AG10803 (cell line): ENCODE measurements around the gene HMHB1.

ENCODE experiments used
- DNase-seq: peaks from one replicate; pipeline ENCODE4 v3.0.0; 2010; ENCODE audit warnings: low read depth
- H3K4me3 ChIP-seq: 2 replicates; pipeline ENCODE4 v1.5.1; 2011; ENCODE audit warnings: mild to moderate bottlenecking, low read length, control low read depth
- TF ChIP-seq, protein P1 (sequence below): conservative IDR thresholded peaks from 2 replicates; pipeline ENCODE4 v1.5.1; 2011; ENCODE audit warnings: mild to moderate bottlenecking, low read length, control low read depth, inconsistent platforms

The HMHB1 gene

DNA sequence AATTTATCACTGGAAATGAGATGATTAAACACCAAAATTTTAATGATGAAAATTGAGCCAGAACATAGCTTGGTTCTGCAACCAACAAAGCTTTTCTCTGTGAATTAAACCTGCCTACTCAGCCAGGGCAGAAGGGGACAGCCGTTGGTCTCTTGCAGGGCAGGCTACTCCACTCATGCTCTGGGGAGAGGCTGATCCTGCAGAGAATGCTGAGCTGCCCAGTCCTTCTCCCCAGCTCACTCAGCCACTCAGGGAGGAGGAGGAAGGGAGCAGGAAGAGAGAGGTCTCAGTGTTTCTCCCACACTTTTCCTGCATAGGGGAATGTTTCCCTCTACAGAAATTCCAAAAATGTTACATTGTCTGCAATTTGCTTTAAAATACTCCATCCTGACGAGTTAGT lies 40.4 kb upstream of the HMHB1 start:
- TF ChIP-seq, protein P1, sequence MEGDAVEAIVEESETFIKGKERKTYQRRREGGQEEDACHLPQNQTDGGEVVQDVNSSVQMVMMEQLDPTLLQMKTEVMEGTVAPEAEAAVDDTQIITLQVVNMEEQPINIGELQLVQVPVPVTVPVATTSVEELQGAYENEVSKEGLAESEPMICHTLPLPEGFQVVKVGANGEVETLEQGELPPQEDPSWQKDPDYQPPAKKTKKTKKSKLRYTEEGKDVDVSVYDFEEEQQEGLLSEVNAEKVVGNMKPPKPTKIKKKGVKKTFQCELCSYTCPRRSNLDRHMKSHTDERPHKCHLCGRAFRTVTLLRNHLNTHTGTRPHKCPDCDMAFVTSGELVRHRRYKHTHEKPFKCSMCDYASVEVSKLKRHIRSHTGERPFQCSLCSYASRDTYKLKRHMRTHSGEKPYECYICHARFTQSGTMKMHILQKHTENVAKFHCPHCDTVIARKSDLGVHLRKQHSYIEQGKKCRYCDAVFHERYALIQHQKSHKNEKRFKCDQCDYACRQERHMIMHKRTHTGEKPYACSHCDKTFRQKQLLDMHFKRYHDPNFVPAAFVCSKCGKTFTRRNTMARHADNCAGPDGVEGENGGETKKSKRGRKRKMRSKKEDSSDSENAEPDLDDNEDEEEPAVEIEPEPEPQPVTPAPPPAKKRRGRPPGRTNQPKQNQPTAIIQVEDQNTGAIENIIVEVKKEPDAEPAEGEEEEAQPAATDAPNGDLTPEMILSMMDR: no peak
- H3K4me3 ChIP-seq: no peak overlapping the region
- no peak for DNase-seq

DNA sequence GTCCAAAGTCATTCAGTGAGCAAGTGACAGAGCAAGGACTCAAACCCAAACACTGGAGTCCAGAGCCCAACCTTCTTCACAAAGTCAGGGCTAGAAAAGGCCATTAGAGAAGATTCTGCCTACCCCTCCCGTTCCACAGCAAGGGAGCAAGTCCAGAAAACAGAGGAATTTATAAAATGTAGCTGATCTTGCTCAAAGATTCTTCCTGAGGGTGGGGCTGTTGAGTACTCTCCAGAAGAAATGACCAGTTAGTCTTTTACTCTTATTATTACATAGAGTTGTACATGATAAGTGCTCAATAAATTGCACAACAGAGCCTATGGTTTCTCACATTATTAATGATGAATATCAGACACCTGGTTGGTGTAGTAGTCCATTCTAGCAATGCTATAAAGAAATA lies 39.3 kb upstream of the HMHB1 start:
- peak; percentile 63 for DNase-seq
- H3K4me3 ChIP-seq: no peak overlapping the region
- TF ChIP-seq, protein P1: peak; percentile 29; the same call in 1 of the 2 replicates

DNA sequence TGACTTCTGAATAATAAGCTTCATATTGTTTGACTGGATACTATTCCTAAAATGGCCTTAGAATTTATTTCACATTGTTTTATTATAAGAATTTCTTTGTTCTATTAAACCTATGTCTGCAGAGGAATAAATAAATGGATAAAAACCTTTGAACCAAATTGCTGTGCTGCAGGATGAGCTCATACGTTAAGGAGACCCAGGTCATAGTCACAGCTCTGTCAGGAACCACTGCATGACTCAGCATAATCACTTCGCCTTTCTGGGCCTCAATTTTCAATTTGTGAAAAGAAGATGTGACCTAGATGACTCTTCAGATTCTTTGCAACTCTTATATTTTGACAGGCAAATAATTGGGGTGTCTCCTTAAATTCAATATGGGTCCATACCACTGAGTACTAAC lies 36.7 kb upstream of the HMHB1 start:
- TF ChIP-seq, protein P1: no peak
- no peak overlapping the region for H3K4me3 ChIP-seq
- DNase-seq: peak; percentile 48

DNA sequence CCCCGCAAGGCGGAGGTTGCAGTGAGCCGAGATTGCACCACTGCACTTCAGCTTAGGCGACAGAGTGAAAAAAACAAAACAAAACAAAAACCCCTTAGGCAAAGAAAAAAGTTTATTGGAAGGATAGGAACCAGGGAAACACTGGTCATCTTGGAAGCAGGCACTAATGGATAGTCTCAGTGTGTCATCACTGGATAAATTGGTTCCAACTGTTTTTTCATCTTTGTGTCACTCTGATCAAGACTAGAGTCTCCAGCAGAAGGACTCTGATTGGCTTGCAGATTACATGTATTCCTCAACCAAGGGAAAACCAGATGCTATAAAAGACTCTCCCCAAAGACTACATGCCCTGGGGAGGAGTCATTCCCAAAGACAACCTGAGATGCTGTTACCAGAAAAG lies 35.0 kb upstream of the HMHB1 start:
- no peak for DNase-seq
- no peak overlapping the region for H3K4me3 ChIP-seq
- TF ChIP-seq, protein P1: no peak

DNA sequence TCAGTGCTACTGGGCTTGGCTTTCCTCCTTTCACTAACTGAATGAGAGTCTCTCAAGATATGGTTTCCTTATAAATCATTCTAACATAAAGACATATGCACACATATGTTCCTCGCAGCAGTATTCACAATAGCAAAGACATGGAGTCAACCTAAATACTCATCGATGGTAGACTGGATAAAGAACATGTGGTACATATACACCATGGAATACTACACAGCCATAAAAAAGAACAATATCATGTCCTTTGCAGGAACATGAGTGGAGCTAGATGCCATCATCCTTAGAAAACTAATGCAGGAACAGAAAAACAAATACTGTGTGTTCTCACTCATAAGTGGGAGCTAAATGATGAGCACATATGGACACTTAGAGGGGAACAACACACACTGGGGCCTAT lies 32.5 kb upstream of the HMHB1 start:
- TF ChIP-seq, protein P1: no peak
- DNase-seq: no peak
- no peak overlapping the region for H3K4me3 ChIP-seq

DNA sequence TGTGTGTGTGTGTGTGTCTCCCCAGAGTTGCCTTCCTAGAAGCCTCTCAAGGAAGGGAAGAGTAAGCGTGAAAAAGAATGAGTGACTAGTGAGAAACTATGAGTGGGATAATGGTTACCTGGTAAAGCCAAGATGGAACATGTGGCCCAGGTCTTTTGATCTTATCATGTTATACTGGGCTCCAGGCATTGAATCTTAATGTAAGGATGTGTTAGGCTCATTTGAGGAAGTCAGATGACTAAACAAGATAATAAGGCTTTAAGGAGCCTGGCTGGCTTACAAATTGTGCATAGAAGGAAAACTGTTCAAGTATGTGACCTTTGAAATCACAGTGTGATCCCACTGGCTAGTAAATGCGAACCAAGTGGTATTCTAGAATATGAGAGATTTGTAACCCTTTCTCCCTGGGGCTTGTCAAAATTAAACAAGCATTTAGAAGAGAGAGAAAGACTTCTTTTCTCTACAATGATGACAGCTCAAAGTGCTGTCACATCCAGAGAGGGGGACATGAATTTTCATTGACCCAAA lies 29.9 kb upstream of the HMHB1 start:
- H3K4me3 ChIP-seq: no peak overlapping the region
- no peak for DNase-seq
- TF ChIP-seq, protein P1: no peak

DNA sequence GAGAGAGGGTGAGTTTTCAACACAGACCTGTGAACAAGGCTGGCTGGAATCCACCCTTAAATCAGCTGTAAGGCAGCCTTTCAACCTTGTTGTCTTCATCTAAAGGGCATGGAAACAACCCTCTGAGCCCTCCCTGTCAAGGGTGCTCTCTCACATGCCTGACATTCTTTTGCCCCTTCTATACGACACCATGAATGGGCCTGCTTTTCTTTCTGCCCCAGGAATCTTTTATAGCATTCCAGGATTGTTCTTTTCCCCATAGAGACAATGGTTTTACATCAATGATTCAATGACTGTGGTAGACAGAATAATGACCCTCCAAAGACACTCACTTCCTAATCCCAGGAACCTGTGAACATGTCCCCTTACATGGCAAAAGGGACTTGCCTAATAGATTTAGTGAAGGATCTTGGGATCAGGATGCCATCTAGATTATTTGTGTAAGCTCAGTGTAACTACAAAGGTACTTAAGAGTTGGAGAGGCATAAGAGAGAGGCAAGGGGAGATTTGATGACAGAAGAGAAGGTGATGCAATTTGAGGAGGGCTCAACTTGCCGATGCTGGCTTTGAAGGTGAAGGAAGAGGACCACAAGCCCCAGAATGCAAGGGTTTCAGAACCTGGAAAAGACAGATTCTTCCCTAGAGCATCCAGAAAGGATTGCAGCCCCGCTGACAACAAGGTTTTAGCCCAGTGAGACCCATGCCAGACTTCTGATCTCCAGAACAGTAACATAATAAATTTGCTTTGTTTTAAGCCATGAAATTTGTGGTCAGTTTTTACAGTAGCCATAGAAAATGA lies 29.2 kb upstream of the HMHB1 start:
- no peak overlapping the region for H3K4me3 ChIP-seq
- peak; percentile 59 for DNase-seq
- TF ChIP-seq, protein P1: no peak
